ENCODE data around the gene KIAA0408. TPM values are rescaled to one million over a fixed set of nuclear protein-coding genes. Genes with fewer than 3 reads are reported as not detected.

The KIAA0408 gene
- total and polyA plus RNA-seq, 9 of the 15 experiments (the other 6 are each of a cell fraction or from before 2014, with no cell fraction given), result 0.11 TPM; not detected in 8

- H3K27ac ChIP-seq (ENCODE audit: extremely low read depth, low read depth, low read length), result no peak overlapping the region
- intact Hi-C loops (cut with micrococcal nuclease) (no loop called here), in situ Hi-C loops (cut with MboI) (no loop called here)
- 0% methylated on average over 7 of the region's 7 CpGs for WGBS (ENCODE audit: insufficient coverage, low coverage, missing lambda C conversion rate)
- POLR2A ChIA-PET, result no interaction called here
- H3K4me1 ChIP-seq (replicated peaks in 1 of 2; ENCODE audit: control insufficient read depth in 2 of 2, insufficient read depth in 2 of 2, low read length in 2 of 2), result no peaks in the 10 kb centered on the region
- H3K9me1 ChIP-seq (ENCODE audit: control insufficient read depth, insufficient read depth, low read length), result no peaks in the 10 kb centered on the region
- CTCF ChIA-PET (ENCODE audit: low intra/inter-chr PET ratio), result no interaction called here
- H3K36me3 ChIP-seq (ENCODE audit: control insufficient read depth, insufficient read depth, low read length), result no peaks in the 10 kb centered on the region
- H4K20me1 ChIP-seq (replicated peaks; ENCODE audit: control insufficient read depth, insufficient read depth, low read length), result no peaks in the 10 kb centered on the region
- H3K9ac ChIP-seq (ENCODE audit: insufficient read depth in 1 of 2, low read depth in 2 of 2, low read length in 2 of 2), result no peak overlapping the region
- H3K4me3 ChIP-seq, result no peak overlapping the region
- DNase-seq (ENCODE audit: extremely low read depth in 1 of 4, low spot score in 3 of 4) (no peak), ATAC-seq (no peak), FAIRE-seq (no peak)
- no peaks in the 10 kb centered on the region for H3K79me2 ChIP-seq (ENCODE audit: control insufficient read depth, insufficient read depth, low read length)
- no peaks in the 10 kb centered on the region for H3K9me3 ChIP-seq (replicated peaks; ENCODE audit: control insufficient read depth, insufficient read depth, low read depth, low read length)
- no peaks in the 10 kb centered on the region; a peak in 1 of 5 replicates for H3K27me3 ChIP-seq (ENCODE audit: control insufficient read depth in 2 of 2, insufficient read depth in 2 of 2, low read length in 2 of 2)
- no peak overlapping the region for H3K4me2 ChIP-seq (ENCODE audit: insufficient read depth, low read length)
- H2AFZ ChIP-seq (ENCODE audit: low read depth, low read length), result no peak overlapping the region
- 0 out of 2 replicates have a peak, but pooled peaks have one; percentile 13 for TF ChIP-seq MAFG (tag; conservative IDR thresholded peaks at IDR 0.05)
- TF ChIP-seq ZNF311 (CRISPR knock-in tag; IDR thresholded peaks at IDR 0.05), result no peak
- BruUV-seq (replicated peaks), result no TSS peak
Measured at GRCh38 chr6:127435626-127436220, 23.5 kb downstream of the KIAA0408 start.

GRCh38 chr6:127434651-127435050, 24.5 kb downstream of the KIAA0408 start:
- no peak overlapping the region for H3K4me3 ChIP-seq
- no peaks in the 10 kb centered on the region for H3K79me2 ChIP-seq (ENCODE audit: control insufficient read depth, insufficient read depth, low read length)
- FAIRE-seq (no peak), DNase-seq (ENCODE audit: extremely low read depth in 1 of 4, low spot score in 3 of 4) (no peak), ATAC-seq (no peak)
- no peak overlapping the region for H3K9ac ChIP-seq (ENCODE audit: insufficient read depth in 1 of 2, low read depth in 2 of 2, low read length in 2 of 2)
- TF ChIP-seq MXD1 (CRISPR knock-in tag; IDR thresholded peaks at IDR 0.05; ENCODE audit: borderline replicate concordance, poor library complexity, severe bottlenecking) (no peak), ZNF511 (CRISPR knock-in tag; IDR thresholded peaks at IDR 0.05) (no peak), HNRNPUL1 (IDR thresholded peaks at IDR 0.05; ENCODE audit: low read length) (no peak), ARID4B (CRISPR knock-in tag; IDR thresholded peaks at IDR 0.05) (no peak)
- no peak overlapping the region for H3K27ac ChIP-seq (ENCODE audit: extremely low read depth, low read depth, low read length)
- no TSS peak for BruUV-seq (replicated peaks)
- intact Hi-C loops (cut with micrococcal nuclease) (no loop called here), in situ Hi-C loops (cut with MboI) (no loop called here)
- ChIA-PET POLR2A (no interaction called here), CTCF (ENCODE audit: low intra/inter-chr PET ratio) (no interaction called here)
- H3K9me1 ChIP-seq (ENCODE audit: control insufficient read depth, insufficient read depth, low read length), result no peaks in the 10 kb centered on the region
- H3K9me3 ChIP-seq (replicated peaks; ENCODE audit: control insufficient read depth, insufficient read depth, low read depth, low read length), result no peaks in the 10 kb centered on the region
- no peaks in the 10 kb centered on the region for H4K20me1 ChIP-seq (replicated peaks; ENCODE audit: control insufficient read depth, insufficient read depth, low read length)
- no peak overlapping the region for H2AFZ ChIP-seq (ENCODE audit: low read depth, low read length)
- no peak overlapping the region for H3K4me2 ChIP-seq (ENCODE audit: insufficient read depth, low read length)
- H3K27me3 ChIP-seq (ENCODE audit: control insufficient read depth in 2 of 2, insufficient read depth in 2 of 2, low read length in 2 of 2), result no peaks in the 10 kb centered on the region; a peak in 1 of 5 replicates
- no peaks in the 10 kb centered on the region for H3K4me1 ChIP-seq (replicated peaks in 1 of 2; ENCODE audit: control insufficient read depth in 2 of 2, insufficient read depth in 2 of 2, low read length in 2 of 2)
- H3K36me3 ChIP-seq (ENCODE audit: control insufficient read depth, insufficient read depth, low read length), result no peaks in the 10 kb centered on the region
